ENCODE measurements around the gene SPATA13. TPM values are rescaled to one million over a fixed set of nuclear protein-coding genes. Genes with fewer than 3 reads are reported as not detected.
A peak's percentile ranks its signal among the peaks of the same experiment; 100 is the strongest.

The SPATA13 gene
- total and polyA plus RNA-seq, 12 donors, result 3.3 to 21.4 (median 10.2) TPM

- no peak for ATAC-seq
- no peak for DNase-seq
- 84 to 85% methylated on average over 8 of the region's 8 CpGs for WGBS, 2 donors
- H3K27ac ChIP-seq, result peak overlapping the region in 1 of 10 donors; percentile 53
- H3K27me3 ChIP-seq, result no peaks in the 10 kb centered on the region
- peaks cover 0 to 71% (median 36%) of the 10 kb centered on the region in 9 donors for H3K4me1 ChIP-seq
- intact Hi-C loops (cut with DNase I), result no loop called here
- no peak for TF ChIP-seq CTCF (IDR thresholded peaks at IDR 0.05)
- no peaks in the 10 kb centered on the region for H3K9me3 ChIP-seq
- peaks cover 0 to 26% (median 3%) of the 10 kb centered on the region in 9 donors for H3K36me3 ChIP-seq
- no peak overlapping the region for H3K4me3 ChIP-seq
These were observed 119.0 kb downstream of the SPATA13 start for GRCh38 chr13:24279327-24280110.

- H3K27me3 ChIP-seq, result no peaks in the 10 kb centered on the region
These were observed 120.2 kb downstream of the SPATA13 start for GRCh38 chr13:24280720-24281119.

GRCh38 chr13:24281188-24282008 is 120.9 kb downstream of the SPATA13 start:
- Histone ChIP-seq H3K4me3 (no peak overlapping the region), H3K36me3 (peaks cover 0 to 44% (median 8%) of the 10 kb centered on the region in 9 donors), H3K27me3 (no peaks in the 10 kb centered on the region), H3K9me3 (no peaks in the 10 kb centered on the region), H3K4me1 (peaks cover 0 to 53% (median 20%) of the 10 kb centered on the region in 9 donors), H3K27ac (peak overlapping the region in 1 of 10 donors; percentile 36)
- no peak for TF ChIP-seq CTCF (IDR thresholded peaks at IDR 0.05)
- ATAC-seq (peak in 4 of 8 donors; percentile 16 to 34 (median 28)), DNase-seq (no peak)
- 83 to 87% methylated on average over 18 of the region's 18 CpGs for WGBS, 2 donors
- intact Hi-C loops (cut with DNase I), result no loop called here

More at GRCh38 chr13:24280720-24281119, 120.2 kb downstream of the SPATA13 start:
- peaks cover 0 to 59% (median 24%) of the 10 kb centered on the region in 9 donors for H3K4me1 ChIP-seq
- DNase-seq (no peak), ATAC-seq (peak in 3 of 8 donors; percentile 18 to 43 (median 24))
- H3K4me3 ChIP-seq, result no peak overlapping the region
- WGBS, 2 donors, result 83 to 85% methylated on average over 7 of the region's 7 CpGs
- peaks cover 0 to 38% (median 7%) of the 10 kb centered on the region in 9 donors for H3K36me3 ChIP-seq
- H3K27ac ChIP-seq, result peak overlapping the region in 1 of 10 donors; percentile 36
- no peak for TF ChIP-seq CTCF (IDR thresholded peaks at IDR 0.05)
- intact Hi-C loops (cut with DNase I), result no loop called here
- H3K9me3 ChIP-seq, result no peaks in the 10 kb centered on the region

- DNase-seq (no peak), ATAC-seq (peak in 3 of 8 donors; percentile 20 to 40 (median 34))
- peaks cover 0 to 46% (median 19%) of the 10 kb centered on the region in 9 donors for H3K4me1 ChIP-seq
- H3K27me3 ChIP-seq, result no peaks in the 10 kb centered on the region
- H3K9me3 ChIP-seq, result no peaks in the 10 kb centered on the region
- H3K27ac ChIP-seq, result no peak overlapping the region
- WGBS, 2 donors, result 54 to 57% methylated on average over 4 of the region's 4 CpGs
- no peak overlapping the region for H3K4me3 ChIP-seq
- no peak for TF ChIP-seq CTCF (IDR thresholded peaks at IDR 0.05)
- peaks cover 0 to 53% (median 16%) of the 10 kb centered on the region in 9 donors for H3K36me3 ChIP-seq
- intact Hi-C loops (cut with DNase I), result no loop called here
These were observed 121.7 kb downstream of the SPATA13 start for GRCh38 chr13:24282256-24282655.
